Measurements from ENCODE around the gene RDX.
"Not testable (repeated sequence)": the region's sequence is repeated elsewhere in the genome, so short reads cannot be mapped to it uniquely, and the experiment has no call there.

DNA sequence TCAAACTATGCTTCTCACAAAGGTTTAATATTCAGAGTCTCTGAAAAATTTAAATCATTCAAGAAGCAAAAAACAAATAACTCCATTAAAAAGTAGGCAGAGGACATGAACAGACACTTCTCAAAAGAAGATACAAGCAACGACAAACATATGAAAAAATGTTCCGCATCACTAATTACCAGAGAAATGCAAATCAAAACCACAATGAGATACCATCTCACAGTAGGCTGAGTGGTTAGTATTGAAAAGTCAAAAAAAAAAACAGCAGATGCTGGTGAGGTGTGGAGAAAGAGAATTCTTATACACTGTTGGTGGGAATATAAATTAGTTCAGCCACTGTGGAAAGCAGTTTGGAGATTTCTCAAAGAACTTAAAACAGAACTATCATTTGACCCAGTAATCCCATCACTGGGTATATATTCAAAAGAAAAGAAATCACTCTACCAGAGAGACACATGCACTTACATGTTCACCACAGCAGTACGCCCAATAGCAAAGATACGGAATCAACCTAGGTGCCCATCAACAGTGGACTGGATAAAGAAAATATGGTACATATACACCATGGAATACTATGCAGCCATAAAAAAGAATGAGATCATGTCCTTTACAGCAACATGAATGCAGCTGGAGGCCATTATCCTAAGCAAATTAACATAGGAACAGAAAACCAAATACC, 103.7 kb downstream of the RDX start:
- TF ChIP-seq, protein P1, sequence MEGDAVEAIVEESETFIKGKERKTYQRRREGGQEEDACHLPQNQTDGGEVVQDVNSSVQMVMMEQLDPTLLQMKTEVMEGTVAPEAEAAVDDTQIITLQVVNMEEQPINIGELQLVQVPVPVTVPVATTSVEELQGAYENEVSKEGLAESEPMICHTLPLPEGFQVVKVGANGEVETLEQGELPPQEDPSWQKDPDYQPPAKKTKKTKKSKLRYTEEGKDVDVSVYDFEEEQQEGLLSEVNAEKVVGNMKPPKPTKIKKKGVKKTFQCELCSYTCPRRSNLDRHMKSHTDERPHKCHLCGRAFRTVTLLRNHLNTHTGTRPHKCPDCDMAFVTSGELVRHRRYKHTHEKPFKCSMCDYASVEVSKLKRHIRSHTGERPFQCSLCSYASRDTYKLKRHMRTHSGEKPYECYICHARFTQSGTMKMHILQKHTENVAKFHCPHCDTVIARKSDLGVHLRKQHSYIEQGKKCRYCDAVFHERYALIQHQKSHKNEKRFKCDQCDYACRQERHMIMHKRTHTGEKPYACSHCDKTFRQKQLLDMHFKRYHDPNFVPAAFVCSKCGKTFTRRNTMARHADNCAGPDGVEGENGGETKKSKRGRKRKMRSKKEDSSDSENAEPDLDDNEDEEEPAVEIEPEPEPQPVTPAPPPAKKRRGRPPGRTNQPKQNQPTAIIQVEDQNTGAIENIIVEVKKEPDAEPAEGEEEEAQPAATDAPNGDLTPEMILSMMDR (IDR thresholded peaks at IDR 0.05), result not testable (repeated sequence)
- not testable (repeated sequence) for TF ChIP-seq POLR2A, POLR2AphosphoS5, EP300 (IDR thresholded peaks at IDR 0.05)
